PC-9 (cell line): ENCODE measurements around the gene MEFV.

Experiments
- EZH2 ChIP-seq: fragments of 200-600 bp; sonication (generic); IDR thresholded peaks from 2 replicates; pipeline ENCODE4 v1.8.0; 2017; ENCODE audit warnings: antibody characterized with exemption, low read depth
- TF ChIP-seq, protein P1 (sequence below): fragments of 200-600 bp; sonication (generic); conservative IDR thresholded peaks from 2 replicates; pipeline ENCODE4 v1.6.1; 2017; ENCODE audit warnings: mixed run types, antibody characterized with exemption, mild to moderate bottlenecking, moderate library complexity

- TF ChIP-seq, protein P1, sequence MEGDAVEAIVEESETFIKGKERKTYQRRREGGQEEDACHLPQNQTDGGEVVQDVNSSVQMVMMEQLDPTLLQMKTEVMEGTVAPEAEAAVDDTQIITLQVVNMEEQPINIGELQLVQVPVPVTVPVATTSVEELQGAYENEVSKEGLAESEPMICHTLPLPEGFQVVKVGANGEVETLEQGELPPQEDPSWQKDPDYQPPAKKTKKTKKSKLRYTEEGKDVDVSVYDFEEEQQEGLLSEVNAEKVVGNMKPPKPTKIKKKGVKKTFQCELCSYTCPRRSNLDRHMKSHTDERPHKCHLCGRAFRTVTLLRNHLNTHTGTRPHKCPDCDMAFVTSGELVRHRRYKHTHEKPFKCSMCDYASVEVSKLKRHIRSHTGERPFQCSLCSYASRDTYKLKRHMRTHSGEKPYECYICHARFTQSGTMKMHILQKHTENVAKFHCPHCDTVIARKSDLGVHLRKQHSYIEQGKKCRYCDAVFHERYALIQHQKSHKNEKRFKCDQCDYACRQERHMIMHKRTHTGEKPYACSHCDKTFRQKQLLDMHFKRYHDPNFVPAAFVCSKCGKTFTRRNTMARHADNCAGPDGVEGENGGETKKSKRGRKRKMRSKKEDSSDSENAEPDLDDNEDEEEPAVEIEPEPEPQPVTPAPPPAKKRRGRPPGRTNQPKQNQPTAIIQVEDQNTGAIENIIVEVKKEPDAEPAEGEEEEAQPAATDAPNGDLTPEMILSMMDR: no peak
- no peak for TF ChIP-seq EZH2
These were observed 25.8 kb upstream of the MEFV start for GRCh38 chr16:3282103-3282729.
